Lower lobe of right lung (tissue), 2 donors: Measurements from ENCODE around the gene SLC2A4RG. TPM values are rescaled to one million over a fixed set of nuclear protein-coding genes. Genes with fewer than 3 reads are reported as not detected.
"Not testable (repeated sequence)": the region's sequence is repeated elsewhere in the genome, so short reads cannot be mapped to it uniquely, and the experiment has no call there.

Source experiments
- ATAC-seq, 2 donors: fragments of 200-7000 bp; cut with Tn5 transposase; one replicate each; pipeline ENCODE4 v1.9.1; 2020 to 2022; ENCODE audit warnings: mild to moderate bottlenecking in 2 of 2, moderate library complexity in 2 of 2
- DNase-seq: peaks from one replicate; pipeline ENCODE4 v3.0.0-alpha.2; 2020
- H3K27ac ChIP-seq: fragments of 200-600 bp; one replicate; pipeline ENCODE4 v1.8.0; 2022
- H3K27me3 ChIP-seq: fragments of 200-600 bp; one replicate; pipeline ENCODE4 v1.8.0; 2022; ENCODE audit warnings: low read depth
- H3K36me3 ChIP-seq: fragments of 200-600 bp; one replicate; pipeline ENCODE4 v1.8.0; 2022; ENCODE audit warnings: mild to moderate bottlenecking
- H3K4me1 ChIP-seq: fragments of 200-600 bp; one replicate; pipeline ENCODE4 v1.8.0; 2022
- H3K4me3 ChIP-seq: fragments of 200-600 bp; one replicate; pipeline ENCODE4 v1.8.0; 2022; ENCODE audit warnings: mild to moderate bottlenecking
- H3K9me3 ChIP-seq: fragments of 200-600 bp; one replicate; pipeline ENCODE4 v1.8.0; 2022
- intact Hi-C: fragments of 100-400 bp; cut with DNase I; formaldehyde crosslinking; loops from one replicate; pipeline ENCODE4 v1.11.0; 2022
- total RNA-seq: library from RNA; stranded (reverse); fragmentation: NEBNext Ultra II Directional; extraction: Animal tissue kit (Norgen Biotek cat#: 25700); gene quantifications from one replicate; pipeline ENCODE4 v1.2.1, GENCODE V29; 2021
- TF ChIP-seq, protein P1 (sequence below): fragments of 200-600 bp; IDR thresholded peaks from one replicate; pipeline ENCODE4 v1.8.0; 2022; ENCODE audit warnings: antibody characterized with exemption, mild to moderate bottlenecking
- donor health status: DM: no; HTN: yes; CAD: no; lungs with severe emphysema.

Gene SLC2A4RG
- total RNA-seq, 1 donor from 2014 or later = 50.5 TPM

DNA sequence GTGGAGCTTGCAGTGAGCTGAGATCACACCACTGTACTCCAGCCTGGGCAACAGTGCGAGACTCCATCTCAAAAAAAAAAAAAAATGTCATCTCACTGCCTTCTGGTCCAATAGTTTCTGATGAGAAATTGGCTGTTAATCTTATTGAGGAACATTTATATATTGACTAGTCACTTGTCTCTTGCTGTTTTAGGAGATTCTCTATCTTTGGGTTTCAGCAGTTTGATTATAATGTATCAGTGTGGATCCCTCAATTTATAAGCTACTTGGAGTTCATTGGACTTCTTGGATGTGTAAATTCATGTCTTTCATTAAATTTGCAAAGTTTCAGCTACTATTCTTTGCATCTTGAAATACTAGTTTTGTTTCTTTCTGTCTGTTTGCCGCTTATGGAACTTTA lies 20.6 kb upstream of the SLC2A4RG start:
- Histone ChIP-seq H3K4me1 (no peaks in the 10 kb centered on the region), H3K27me3 (no peaks in the 10 kb centered on the region), H3K4me3 (no peak overlapping the region), H3K9me3 (peaks cover 20% of the 10 kb centered on the region), H3K27ac (no peak overlapping the region), H3K36me3 (peaks cover 60% of the 10 kb centered on the region)
- ATAC-seq (no peak), DNase-seq (no peak)
- intact Hi-C loops = no loop called here
- TF ChIP-seq, protein P1, sequence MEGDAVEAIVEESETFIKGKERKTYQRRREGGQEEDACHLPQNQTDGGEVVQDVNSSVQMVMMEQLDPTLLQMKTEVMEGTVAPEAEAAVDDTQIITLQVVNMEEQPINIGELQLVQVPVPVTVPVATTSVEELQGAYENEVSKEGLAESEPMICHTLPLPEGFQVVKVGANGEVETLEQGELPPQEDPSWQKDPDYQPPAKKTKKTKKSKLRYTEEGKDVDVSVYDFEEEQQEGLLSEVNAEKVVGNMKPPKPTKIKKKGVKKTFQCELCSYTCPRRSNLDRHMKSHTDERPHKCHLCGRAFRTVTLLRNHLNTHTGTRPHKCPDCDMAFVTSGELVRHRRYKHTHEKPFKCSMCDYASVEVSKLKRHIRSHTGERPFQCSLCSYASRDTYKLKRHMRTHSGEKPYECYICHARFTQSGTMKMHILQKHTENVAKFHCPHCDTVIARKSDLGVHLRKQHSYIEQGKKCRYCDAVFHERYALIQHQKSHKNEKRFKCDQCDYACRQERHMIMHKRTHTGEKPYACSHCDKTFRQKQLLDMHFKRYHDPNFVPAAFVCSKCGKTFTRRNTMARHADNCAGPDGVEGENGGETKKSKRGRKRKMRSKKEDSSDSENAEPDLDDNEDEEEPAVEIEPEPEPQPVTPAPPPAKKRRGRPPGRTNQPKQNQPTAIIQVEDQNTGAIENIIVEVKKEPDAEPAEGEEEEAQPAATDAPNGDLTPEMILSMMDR = no peak

DNA sequence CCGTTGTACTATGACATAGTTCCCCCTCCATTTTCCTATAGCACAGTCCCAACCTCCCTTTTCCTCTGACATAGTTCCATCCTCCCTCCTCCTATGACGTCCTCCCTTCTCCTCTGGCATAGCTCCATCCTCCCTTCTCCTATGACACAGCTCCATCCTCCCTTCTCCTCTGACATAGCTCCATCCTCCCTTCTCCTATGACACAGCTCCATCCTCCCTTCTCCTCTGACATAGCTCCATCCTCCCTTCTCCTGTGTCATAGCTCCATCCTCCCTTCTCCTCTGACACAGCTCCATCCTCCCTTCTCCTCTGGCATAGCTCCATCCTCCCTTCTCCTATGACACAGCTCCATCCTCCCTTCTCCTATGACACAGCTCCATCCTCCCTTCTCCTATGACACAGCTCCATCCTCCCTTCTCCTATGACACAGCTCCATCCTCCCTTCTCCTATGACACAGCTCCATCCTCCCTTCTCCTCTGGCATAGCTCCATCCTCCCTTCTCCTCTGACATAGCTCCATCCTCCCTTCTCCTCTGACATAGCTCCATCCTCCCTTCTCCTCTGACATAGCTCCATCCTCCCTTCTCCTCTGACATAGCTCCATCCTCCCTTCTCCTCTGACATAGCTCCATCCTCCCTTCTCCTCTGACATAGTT lies 16.5 kb upstream of the SLC2A4RG start:
- DNase-seq, intact Hi-C loops, H3K4me1 ChIP-seq, H3K27me3 ChIP-seq, H3K4me3 ChIP-seq, H3K27ac ChIP-seq, ATAC-seq: not testable (repeated sequence)
- Histone ChIP-seq H3K9me3 (peaks cover 24% of the 10 kb centered on the region), H3K36me3 (peaks cover 27% of the 10 kb centered on the region)

DNA sequence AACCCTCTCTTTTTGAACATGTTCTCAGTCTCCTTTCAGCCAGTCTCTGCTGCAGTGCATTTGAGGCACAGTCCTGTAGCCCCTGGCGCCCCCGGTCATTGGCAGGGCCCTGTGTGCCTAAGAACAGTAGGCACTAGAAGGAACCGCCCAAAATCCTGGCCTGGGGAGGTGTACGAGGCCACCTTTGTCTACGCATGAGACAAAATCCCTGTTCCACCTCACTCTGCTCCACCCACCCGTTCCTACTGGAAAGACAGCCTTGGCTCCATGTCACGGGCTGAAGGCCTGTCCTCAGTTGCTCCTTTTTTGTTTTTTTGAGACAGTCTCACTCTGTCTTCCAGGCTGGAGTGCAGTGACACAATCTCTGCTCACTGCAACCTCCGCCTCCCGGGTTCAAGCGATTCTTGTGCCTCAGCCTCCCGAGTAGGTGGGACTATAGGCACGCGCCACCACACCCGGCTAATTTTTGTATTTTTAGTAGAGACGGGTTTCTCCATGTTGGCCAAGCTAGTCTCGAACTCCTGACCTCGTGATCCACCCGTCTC lies 9.3 kb upstream of the SLC2A4RG start:
- intact Hi-C loops, H3K27ac ChIP-seq, DNase-seq, H3K27me3 ChIP-seq, ATAC-seq, H3K9me3 ChIP-seq, H3K4me3 ChIP-seq: not testable (repeated sequence)
- H3K4me1 ChIP-seq = peaks cover 12% of the 10 kb centered on the region
- peaks cover 32% of the 10 kb centered on the region for H3K36me3 ChIP-seq

DNA sequence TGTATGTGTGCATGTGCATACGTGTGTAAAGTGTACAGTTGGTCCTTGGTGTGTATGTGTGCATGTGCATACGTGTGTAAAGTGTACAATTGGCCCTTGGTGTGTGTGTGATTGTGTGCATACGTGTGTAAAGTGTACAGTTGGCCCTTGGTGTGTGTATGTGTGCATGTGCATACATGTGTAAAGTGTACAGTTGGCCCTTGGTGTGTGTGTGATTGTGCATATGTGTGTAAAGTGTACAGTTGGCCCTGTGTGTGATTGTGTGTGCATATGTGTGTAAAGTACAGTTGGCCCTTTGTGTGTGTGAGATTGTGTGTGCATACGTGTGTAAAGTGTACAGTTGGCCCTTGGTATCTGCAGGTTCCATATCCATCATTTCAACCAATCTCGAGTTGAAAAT lies 8.2 kb upstream of the SLC2A4RG start:
- TF ChIP-seq, protein P1 = no peak
- Histone ChIP-seq H3K4me1 (peaks cover 19% of the 10 kb centered on the region), H3K36me3 (peaks cover 41% of the 10 kb centered on the region), H3K27me3 (no peaks in the 10 kb centered on the region), H3K4me3 (no peak overlapping the region), H3K27ac (no peak overlapping the region), H3K9me3 (no peaks in the 10 kb centered on the region)
- intact Hi-C loops = no loop called here
- ATAC-seq = no peak
- DNase-seq = no peak

DNA sequence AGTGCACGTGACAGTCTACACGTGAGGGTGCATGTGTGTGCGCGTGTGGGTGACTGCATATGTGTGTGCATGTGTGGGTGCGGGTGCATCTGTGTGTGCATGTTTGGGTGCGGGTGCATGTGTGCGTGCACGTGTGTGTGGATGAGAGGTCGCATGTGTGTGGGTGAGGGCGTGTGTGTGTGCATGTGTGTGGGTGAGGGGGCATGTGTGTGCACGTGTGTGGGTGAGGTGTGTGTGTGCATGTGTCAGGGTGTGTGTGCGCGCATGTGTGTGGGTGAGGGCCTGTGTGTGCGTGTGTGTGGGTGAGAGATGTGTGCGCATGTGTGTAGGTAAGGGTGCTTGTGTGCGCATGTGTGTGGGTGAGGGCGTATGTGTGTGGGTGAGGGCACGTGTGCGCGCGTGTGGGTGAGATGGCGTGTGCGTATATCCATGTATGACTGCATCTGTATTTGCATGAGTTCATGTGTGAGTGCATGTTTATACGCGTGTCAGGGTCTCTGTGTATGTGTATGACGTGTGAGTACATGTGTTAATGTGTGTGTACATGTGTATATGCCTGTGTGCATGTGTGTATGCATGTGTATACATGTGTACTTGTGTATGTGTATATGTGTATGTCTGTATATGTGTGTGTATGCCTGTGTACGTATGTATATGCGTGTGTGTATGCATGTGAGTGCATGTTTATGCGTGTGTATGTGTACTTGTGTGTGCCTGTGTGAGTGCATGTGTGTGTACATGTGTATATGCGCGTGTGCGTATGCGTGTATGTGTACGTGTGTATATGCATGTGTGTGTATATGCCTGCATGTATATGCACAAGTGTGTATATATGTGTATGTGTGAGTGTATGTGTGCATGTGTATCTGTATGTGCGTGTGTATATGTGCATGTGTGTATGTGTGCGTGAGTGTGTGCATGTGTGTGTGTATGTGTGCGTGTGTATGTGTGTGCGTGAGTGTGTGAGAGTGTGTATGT lies 7.2 kb upstream of the SLC2A4RG start:
- Histone ChIP-seq H3K4me3 (no peak overlapping the region), H3K36me3 (peaks cover 41% of the 10 kb centered on the region), H3K9me3 (no peaks in the 10 kb centered on the region), H3K27me3 (no peaks in the 10 kb centered on the region), H3K27ac (no peak overlapping the region), H3K4me1 (peaks cover 22% of the 10 kb centered on the region)
- intact Hi-C loops = no loop called here
- no peak for DNase-seq
- TF ChIP-seq, protein P1 = no peak
- ATAC-seq = no peak

DNA sequence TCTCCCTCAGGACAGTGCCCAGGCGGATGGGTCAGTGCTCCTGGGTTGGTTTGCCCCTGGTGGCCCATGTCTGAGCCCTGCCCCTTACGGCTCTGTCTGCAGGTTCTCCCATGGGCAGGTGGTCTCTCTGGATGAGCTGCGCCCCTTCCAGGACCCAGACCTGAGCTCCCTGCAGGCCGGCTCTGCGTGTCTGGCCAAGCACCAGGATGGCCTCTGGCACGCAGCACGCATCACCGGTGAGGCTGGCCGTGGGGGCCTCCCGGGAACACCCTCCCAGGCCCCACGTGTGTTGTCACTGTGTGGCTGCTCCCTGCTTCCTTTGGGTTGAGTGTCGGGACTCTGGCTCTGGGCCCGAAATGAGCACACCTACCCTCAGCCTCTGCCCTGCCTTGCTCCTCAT lies 6.5 kb upstream of the SLC2A4RG start:
- Histone ChIP-seq H3K9me3 (no peaks in the 10 kb centered on the region), H3K36me3 (peaks cover 41% of the 10 kb centered on the region), H3K27me3 (no peaks in the 10 kb centered on the region), H3K27ac (no peak overlapping the region), H3K4me1 (peaks cover 26% of the 10 kb centered on the region), H3K4me3 (no peak overlapping the region)
- ATAC-seq = no peak
- TF ChIP-seq, protein P1 = no peak
- no peak for DNase-seq
- intact Hi-C loops = no loop called here
